GM21825 (cell line): ENCODE measurements around the gene NLRX1.
"Not testable (repeated sequence)": the region's sequence is repeated elsewhere in the genome, so short reads cannot be mapped to it uniquely, and the experiment has no call there.

Experiments used
- ATAC-seq: cut with Tn5 transposase; IDR thresholded peaks from one replicate; pipeline ENCODE4 v1.9.1; 2021; ENCODE audit warnings: mild to moderate bottlenecking, moderate library complexity; ENCODE audit not compliant: unreplicated experiment

Gene NLRX1

GRCh38 chr11:119152604-119153003, 15.9 kb upstream of the NLRX1 start:
- no peak for ATAC-seq

- ATAC-seq, result no peak
Measured at GRCh38 chr11:119153049-119153818, 15.3 kb upstream of the NLRX1 start.

- no peak for ATAC-seq
Measured at GRCh38 chr11:119154178-119154577, 14.3 kb upstream of the NLRX1 start.

- no peak for ATAC-seq
Measured at GRCh38 chr11:119155733-119156492, 12.6 kb upstream of the NLRX1 start.

- no peak for ATAC-seq
Measured at GRCh38 chr11:119156496-119156895, 12.0 kb upstream of the NLRX1 start.

GRCh38 chr11:119157063-119157462, 11.5 kb upstream of the NLRX1 start:
- no peak for ATAC-seq

GRCh38 chr11:119158467-119158866, 10.1 kb upstream of the NLRX1 start:
- ATAC-seq, result no peak

- no peak for ATAC-seq
Measured at GRCh38 chr11:119160151-119160550, 8.4 kb upstream of the NLRX1 start.

GRCh38 chr11:119161871-119162270, 6.7 kb upstream of the NLRX1 start:
- no peak for ATAC-seq

GRCh38 chr11:119166368-119167076, 2.0 kb upstream of the NLRX1 start:
- no peak for ATAC-seq

- not testable (repeated sequence) for ATAC-seq
Measured at GRCh38 chr11:119167077-119167458, 1.5 kb upstream of the NLRX1 start.

- no peak for ATAC-seq
Measured at GRCh38 chr11:119167933-119168332, 592 bp upstream of the NLRX1 start.

- peak; percentile 16 for ATAC-seq
Measured at GRCh38 chr11:119169282-119169719, 776 bp downstream of the NLRX1 start.

GRCh38 chr11:119172513-119172912, 4.0 kb downstream of the NLRX1 start:
- no peak for ATAC-seq

GRCh38 chr11:119173453-119173852, 4.9 kb downstream of the NLRX1 start:
- no peak for ATAC-seq

- no peak for ATAC-seq
Measured at GRCh38 chr11:119175493-119176077, 7.1 kb downstream of the NLRX1 start.

- ATAC-seq, result no peak
Measured at GRCh38 chr11:119178166-119178680, 9.7 kb downstream of the NLRX1 start.

- no peak for ATAC-seq
Measured at GRCh38 chr11:119179342-119179741, 10.8 kb downstream of the NLRX1 start.

GRCh38 chr11:119179983-119180382, 11.5 kb downstream of the NLRX1 start:
- no peak for ATAC-seq

GRCh38 chr11:119180729-119181676, 12.5 kb downstream of the NLRX1 start:
- ATAC-seq, result no peak
